ENCODE measurements around the gene DCLRE1C.
"Not testable (repeated sequence)": the region's sequence is repeated elsewhere in the genome, so short reads cannot be mapped to it uniquely, and the experiment has no call there.

DCLRE1C gene

DNA sequence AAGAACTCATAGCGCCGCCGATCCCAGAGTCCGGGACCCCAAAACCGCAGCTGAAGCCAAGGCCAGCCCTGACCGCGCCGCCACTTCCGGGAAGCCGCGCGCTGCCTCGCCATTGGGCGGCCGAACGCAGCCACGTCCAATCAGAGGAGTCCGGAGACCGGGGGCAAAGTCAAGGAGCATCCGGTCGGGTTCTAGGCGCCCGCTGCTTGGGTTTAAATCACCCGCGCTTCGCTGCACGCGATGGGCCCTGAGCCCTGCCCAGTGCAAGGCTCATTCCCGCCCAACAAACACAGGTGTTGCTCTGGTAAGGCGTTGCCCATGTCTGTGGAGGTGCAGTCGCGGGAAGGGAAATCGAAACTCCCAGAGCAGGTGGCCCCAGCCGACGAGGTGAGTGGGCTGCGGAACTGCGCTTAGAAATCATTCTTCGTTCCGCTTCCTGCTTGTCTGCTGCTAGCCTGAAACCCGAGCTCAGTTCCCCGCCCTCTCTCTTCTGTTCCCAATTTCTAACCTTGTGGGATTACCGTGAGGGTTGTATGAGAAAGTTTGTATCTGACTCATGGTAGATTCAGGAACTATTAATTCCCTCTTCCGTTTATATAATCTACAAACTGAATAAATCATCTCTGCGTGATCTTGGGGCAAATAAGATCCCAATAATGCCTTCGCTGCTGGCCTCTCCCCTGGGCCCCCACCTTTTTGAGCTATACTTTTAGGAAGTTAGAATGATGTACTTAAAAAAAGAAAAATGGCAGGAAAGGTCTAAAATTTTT, at the start of gene DCLRE1C:
DCLRE1C (minus strand) TSS at position 96 of the 770 bp plus-strand sequence; CDS start at position 10, 86 bp downstream.
- DNase-seq = peak; percentile 84

DNA sequence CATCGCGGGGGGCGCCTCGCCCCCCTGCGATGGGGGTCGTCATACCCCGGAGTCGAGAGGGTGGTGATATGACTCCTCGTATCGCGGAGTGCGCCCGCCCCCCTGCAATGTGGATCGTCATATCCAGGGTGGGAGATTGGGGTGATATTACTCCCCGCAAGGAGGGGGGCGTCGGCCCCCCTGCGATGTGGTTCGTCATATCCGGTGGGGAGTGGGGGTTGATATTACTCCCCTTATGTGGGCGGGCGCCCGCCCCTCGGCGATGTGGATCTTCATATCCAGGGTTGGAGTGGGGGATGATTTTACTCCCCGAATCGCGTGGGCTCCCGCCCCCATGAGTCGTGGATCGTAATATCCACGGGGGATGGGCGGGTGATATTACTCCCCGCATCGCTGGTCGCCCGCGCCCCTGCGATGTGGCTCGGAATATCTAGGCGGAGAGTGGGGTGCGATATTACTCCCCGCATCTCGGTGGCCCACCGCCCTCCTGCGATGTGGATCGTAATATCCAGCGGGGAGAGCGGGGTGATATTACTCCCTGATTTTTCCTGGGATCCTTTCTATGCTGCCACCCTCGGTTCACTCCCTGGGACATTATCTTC, 42.2 kb upstream of the DCLRE1C start:
- no peak for DNase-seq

DNA sequence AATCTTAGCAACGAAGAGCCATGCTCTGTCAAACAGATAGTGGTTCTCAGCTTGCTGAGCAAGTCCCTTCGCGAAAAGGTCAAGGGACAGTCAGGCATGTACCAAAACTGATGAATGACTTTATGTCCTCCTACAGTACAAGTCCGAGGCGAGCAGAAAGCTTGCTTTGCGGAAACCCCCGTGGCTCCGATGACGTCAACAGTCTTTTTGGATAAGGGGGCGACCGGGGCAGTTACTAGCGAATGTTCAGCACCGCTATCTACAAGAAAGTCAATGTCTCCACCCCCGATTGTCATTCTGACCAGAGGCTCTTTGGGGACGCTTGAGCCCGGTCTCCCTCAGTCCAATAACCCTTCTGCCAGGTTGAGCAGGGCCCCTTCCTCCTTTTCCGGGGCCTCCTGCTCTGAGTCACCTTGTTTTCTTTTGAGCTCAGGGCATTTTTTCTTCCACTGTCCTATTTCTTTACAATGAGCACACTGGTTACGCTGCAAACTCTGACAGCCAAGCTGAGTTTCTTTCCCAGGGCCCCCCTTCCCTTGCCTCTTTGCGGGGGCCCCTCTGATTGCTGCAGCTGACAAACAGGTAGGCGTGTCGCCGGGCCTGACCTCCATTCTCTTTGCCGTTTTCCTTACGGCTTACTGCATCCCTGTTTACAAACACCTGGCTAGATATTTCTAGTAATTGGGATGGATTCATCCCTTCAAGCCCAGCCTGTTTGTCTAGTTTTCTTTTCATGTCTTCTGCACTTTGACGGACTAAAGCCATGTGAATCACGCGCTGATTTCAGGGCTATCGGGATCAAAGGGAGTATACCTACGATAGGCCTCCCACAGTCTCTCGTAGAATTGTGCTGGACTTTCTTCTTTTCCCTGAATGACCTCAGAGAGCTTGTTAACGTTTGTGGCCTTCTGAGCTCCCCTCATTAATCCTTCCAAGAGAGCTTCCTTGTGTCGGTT, 39.9 kb upstream of the DCLRE1C start:
- DNase-seq = not testable (repeated sequence)

DNA sequence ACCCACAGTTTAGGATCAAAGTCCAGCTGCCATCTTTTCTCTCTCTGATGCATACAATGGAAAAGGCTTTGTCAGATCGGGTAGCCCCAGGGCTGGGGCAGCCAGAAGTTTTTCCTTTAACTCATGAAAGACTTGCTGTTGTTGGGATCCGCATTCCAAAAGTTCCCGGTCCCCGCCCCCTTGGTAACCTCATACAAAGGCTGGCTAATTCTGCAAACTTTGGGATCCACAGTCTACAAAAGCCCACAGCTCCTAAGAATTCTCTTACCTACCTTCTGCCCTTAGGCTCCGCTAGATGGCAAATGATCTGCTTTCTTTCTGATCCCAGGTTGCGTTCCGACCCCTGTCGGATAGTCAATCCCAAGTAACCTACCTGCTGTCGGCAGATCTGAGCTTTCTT, 38.4 kb upstream of the DCLRE1C start:
- DNase-seq = not testable (repeated sequence)

DNA sequence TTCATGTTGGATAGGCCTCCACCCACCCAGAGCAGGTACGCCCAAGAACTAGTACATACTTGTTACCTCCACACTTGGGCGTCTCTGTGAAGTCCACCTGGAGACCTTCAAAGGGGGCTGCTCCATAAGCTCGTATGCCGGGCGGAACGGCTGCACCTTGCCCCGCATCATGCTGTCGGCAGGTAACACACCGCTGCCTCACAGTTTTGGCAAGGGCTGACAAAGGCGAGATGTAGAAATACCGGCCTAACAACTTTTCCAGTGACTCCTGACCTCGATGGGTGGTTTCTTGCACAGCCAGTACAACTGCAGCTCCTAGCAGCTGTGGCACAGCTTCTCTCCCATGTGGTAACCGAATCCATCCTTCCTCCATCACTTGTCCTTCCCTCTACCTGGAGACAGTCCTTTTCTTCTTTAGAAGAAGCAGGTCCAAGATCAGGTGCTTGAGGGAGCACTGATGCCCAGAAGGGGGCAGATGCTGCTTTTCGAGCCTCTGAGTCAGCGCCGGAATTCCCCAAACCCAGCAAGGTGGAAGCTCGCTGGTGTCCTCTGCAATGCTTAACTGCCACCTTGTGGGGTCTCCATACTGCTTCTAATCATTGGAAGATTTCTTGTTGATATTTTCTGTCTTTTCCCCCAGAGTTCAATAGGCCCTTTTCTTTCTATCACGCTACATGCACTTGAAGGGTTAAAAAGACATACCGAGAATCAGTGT, 37.3 kb upstream of the DCLRE1C start:
- DNase-seq = not testable (repeated sequence)

DNA sequence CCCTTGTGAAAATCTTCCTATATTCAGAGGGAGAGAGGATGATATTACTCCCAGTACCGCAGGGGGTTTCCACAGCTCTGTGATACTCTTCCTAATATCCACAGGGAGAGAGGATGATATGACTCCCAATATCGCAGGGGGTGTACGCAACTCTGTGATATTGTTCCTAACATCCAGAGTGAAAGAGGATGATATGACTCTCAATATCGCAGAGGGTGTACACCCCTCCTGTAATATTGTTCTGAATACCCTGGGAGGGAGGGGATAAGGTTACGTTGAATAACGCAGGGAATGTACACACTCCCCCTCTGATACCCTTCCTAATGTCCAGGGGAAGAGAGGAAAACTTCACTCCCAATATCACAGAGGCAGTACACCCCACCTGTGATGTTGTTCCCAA, 35.7 kb upstream of the DCLRE1C start:
- DNase-seq = not testable (repeated sequence)

DNA sequence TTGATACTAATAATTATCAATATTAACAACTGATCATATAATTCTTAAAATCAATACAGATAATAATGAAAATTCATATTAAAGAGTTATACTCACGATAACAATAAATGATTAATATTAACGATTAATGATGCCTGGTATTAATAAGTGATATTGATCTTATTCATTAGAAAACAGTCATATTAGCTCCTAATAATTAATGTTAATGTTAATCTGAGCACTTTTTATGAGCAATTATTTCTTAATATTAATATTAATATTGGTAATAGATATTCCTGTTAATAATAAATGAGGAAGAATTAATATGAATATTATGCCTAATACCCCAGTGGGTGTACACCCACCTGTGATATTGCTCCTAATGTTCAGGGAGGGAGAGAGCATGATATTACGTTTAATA, 28.8 kb upstream of the DCLRE1C start:
- DNase-seq = no peak

DNA sequence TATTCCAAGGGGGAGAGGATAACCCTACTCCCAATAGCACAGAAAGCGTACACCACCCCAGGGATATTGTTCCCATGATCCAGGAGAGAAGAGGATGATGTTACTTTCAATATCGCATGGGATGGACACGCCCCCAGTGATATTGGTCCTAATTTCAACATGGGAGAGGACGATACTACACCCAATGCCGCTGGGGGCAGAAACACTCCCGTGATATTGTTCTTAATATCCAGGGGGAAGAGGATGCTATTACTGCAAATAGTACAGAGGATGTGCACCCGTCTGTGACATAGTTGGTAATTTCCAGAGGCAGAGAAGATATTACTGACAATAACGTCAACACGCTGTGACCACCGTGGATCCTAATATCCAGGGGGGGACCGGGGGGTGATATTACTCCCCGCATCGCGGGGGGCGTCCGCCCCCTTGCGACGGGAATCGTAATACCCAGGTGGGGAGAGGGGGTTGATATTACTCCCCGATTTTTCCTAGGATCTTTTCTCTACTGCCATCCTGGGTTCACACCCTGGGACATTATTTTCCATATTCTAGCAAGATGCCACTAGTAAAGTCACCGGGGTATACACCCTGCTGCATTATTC, 21.9 kb upstream of the DCLRE1C start:
- no peak for DNase-seq

DNA sequence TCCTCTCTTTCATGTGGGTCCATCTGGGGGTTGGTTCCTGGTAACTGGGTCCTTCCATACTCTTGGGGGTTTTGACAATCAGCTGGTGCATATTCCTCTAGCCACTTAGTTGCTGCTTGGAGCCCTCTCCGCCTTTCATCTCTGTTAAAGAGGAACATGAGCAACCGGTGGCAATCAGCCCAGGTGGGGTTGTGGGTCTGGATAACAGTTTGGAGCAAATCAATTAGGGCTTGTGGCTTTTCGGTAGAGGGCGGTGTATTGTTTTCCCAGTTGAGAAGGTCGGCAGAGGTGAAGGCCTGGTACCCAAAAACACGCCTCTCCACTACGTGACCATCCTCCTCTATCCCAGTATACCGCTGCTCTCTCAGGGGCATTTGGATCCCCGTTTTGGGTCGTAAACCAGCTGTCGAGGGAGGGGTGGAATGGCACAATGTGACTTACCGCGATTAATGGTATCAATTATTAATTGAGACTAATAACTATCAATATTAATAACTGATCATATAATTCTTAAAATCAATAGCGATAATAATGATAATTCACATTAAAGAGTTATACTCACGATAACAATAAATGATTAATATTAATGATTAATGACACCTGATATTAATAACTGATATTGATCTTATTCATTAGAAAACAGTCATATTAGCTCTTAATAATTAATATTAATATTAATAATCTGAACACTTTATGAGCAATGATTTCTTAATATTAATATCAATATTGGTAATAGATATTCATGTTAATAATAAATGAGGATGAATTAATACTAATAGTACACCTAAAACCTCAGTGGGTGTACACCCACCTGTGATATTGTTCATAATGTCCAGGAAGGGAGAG, 20.5 kb upstream of the DCLRE1C start:
- DNase-seq = not testable (repeated sequence)

DNA sequence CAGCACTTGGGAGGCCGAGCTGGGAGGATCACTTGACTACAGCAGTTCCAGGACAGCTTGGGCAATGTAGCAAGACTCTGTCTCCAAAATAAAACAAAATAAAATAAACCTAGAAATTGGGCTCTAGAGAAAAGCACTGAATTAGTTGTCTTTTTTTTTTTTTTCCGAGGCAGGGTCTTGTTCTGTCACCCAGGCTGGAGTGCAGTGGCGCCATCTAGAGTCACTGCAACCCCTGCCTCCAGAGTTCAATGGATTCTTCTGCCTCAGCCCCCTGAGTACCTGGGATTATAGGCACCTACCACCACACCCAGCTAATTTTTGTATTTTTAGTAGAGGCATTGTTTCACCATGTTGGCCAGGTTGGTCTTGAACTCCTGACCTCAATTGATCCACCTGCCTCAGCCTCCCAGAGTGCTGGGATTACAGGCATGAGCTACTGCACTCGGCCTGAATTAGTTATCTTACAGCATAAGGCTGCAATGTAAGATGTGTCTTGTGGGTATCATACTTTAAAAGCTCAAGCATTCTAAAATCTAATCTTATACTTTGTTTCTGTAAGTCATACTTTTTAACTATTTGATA, 18.1 kb upstream of the DCLRE1C start:
- no peak for DNase-seq

DNA sequence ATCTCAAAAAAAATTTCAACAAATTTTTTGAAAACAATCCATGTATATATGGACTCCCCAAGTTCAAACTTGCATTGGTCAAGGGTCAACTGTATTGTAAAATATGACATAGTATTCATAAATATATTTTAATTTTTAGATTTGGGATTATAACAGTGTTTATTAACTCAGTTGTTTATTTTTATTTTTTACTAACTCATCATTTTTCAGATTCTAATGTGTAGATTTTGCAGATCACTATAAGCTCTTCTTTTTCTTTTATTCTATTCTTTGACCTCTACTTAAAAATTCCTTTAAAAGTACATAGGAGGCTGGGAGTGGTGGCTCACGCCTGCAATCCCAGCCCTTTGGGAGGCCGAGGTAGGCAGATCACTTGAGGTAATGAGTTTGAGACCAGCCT, 14.0 kb upstream of the DCLRE1C start:
- DNase-seq = no peak

DNA sequence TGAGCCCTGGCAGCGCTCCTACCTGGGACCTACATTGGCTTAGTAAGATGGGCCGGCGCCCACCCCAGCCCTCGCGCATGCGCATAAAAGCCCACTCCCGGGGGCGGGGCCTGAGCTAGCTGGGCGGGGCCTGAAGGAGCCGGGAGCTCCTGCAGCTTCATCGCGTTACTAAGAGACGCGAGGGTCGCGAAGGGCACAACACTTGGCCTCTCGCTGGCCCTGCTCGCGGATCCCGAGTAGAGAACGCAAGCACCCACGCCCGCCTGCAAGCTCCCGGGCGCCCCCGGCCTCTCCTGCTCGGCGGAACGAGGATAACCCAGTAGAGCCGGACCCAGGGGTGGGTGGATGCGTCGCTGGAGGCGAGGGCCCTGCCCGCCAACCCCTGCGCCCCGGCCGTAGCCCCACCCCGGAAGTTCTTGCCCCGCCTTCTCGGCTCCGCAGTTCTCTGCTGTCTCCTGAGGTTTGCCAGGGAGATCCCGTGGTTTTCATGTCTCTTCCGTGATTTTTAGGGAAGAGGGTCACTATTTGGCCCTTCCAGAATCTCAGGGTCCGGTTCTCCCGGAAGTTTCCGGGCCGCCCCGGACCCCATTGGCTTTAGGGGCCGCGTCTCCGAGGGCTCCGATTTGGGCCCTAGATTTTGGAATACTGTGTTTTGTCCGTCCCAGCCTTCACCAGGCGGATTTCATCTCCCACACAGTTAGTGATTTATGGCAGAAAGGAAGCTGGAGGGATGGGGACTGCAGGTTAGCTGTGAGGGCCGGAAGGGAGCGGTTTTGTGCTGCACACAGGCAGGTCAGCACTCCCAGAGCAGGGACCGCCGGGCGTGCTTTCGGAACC, 5.5 kb upstream of the DCLRE1C start, which contains the start of gene MEIG1:
MEIG1 (plus strand) TSS at position 168 of the 837 bp plus-strand sequence. CDS start 7,081 bp downstream, outside the sequence.
- DNase-seq = peak; percentile 66

DNA sequence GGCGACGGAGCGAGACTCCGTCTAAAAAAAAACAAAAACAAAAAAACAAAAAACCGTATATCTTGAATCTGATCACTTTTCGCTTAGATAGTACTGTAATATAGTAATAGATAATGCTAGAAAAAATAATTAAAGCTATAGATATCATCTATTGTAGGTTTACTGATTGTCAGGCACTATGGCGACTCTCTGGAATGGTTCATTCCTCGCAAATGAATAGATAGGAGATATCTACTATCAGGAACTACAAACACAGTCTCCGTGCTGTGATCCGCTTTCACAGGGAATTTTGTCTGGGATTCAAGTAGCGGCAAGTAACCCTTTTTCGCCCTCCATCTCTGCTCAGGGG, 5.0 kb upstream of the DCLRE1C start:
- no peak for DNase-seq

DNA sequence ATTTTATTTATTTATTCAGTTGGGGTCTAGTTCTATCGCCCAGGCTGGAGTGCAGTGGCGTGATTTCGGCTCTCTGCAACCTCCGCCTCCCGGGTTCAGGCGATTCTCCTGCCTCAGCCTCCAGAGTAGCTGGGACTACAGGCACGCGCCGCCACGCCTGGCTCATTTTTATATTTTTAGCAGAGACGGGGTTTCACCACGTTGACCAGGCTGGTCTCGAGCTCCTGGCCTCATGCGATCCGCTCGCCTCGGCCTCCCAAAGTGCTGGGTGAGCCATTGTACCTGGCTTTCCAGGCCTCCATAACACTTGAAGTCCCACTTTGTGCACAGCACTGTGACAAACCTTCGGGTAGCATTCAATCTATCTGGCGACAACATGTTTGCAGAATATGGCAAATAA, 1.0 kb upstream of the DCLRE1C start:
- no peak for DNase-seq

DNA sequence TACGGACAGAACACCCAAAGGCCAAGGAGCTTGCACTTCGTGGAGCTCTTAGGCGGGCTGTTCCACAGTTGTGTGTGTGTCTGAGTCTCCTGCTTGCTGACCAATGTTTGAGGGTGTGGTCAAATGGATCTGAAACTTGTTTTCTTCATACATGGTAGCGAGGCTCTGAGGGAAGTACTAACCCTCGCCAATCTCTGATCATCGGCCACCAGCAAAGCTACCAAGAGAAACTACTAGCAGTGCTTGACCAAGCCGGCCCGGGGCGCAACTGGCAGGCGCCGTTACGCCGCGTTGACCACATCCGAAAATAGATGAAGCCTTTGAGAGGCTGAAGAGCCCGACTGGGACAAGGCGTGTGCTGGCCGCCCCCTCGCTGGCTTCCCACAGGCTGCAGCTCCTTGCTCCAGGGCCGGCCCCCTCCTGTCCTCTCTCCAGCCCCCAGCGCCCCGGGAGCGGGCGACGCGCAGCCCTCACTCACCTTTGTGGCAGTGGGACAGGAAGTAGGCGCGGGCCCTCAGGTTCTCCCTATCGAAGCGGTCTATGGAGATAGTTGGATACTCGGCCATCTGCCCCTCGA, 384 bp downstream of the DCLRE1C start:
- no peak for DNase-seq

DNA sequence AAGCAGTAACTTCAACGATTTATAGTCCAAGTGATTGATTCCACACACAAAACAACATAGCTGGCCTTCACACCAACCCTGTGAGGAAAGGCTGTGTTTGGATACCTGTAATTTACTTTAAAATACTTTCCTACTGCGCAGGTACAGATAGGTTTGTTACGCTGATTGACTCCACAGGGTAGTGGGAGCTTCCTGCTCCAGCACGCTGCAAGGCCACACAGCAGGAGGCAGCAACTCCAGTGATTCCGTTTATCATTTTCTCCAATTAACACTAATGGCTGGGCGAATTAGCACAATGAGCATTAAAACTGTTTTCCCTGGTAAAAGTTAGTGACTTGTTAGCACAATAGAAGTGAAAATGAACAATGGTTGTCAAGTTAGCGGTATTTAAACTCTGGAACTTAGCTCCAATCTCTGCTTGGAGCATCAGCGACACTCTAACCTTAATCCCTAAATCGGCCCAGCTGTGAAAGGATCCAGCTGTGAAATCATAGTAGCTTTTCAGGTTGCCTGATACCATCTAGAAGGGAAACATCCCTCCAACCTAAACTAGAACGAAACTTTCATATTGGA, 959 bp downstream of the DCLRE1C start:
- DNase-seq = no peak

DNA sequence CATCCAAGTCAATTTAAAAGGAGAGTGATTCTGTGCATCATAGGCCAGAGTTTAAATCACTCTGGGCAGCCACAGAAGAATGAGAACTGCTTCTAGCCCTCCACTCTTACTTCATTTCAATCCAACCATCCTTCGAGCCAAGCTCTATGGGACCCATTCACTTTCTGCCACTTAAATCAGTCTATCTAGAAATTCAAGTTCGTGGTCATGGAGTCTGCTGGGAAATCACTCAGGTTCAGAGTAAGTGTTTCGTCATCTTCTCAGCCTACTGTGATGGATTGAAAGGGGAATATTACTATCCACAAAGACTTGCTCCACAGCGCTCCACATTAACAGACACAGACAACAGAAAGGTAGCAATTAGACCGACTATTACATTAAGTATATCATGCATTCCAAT, 4.6 kb downstream of the DCLRE1C start:
- DNase-seq = no peak

DNA sequence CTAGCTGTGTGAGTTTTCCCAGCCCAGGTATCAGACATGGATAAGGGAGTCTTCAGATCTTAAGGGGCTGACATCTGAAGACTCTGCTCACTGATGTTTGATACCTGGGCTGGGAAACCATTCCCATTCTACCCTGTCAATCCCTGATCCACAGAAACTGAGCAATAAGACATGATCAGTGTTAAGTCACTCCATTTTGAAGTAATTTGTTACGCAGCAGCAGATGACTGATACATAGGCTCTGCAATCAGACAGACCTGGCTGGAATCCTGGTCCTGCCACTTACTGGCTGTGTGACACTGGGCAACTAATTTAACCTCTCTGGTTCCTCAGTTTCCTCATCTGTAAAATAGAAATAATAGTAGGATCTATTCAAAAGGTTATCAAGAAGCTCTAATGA, 6.6 kb downstream of the DCLRE1C start:
- DNase-seq = no peak

DNA sequence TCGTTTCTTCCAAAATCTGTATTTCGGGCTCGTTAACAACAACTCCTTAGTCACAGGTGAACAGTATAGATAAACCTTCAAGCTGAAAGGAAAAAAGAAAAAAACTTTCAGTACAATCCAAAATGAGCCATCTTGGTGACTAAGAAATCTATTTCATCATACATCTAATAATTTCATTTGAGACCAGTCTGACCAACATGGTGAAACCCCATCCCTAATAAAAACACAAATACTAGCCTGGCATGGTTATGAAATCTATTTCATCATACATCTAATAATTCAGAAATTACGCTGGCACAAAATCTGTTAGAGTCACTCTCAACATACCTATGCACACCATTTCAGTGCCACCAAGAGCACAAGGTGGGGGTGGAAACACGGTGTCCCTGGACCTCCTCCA, 8.8 kb downstream of the DCLRE1C start:
- no peak for DNase-seq

Data from NCI-H2107 (cell line).